Measurements from ENCODE around the gene ITGA11.

Gene ITGA11

DNA sequence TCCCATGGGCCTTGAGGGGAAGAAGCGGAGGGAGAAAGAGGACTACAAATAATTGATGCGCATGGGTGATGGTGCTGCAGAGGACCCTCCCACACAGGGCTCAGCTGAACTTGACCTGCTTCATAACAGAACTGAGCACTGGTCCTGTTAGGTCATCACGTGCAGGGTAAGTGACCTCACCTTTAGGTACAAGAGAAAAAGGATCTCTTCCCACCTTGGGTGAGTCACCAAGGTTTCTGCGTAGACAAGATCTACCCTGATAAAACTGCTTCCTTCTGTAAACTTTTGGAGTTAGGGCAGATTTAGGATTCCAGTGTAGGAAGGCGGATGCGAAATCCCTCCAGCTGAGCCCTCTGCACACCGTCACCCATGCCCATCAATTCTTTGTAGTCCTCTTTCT, 87.4 kb downstream of the ITGA11 start:
- POLR2A ChIA-PET (ENCODE audit: low non-redundant PET) = no interaction called here
- peak; percentile 20 for DNase-seq (ENCODE audit: low spot score)
- H3K27ac ChIP-seq = peak overlapping the region; percentile 88
- TF ChIP-seq, protein P1, sequence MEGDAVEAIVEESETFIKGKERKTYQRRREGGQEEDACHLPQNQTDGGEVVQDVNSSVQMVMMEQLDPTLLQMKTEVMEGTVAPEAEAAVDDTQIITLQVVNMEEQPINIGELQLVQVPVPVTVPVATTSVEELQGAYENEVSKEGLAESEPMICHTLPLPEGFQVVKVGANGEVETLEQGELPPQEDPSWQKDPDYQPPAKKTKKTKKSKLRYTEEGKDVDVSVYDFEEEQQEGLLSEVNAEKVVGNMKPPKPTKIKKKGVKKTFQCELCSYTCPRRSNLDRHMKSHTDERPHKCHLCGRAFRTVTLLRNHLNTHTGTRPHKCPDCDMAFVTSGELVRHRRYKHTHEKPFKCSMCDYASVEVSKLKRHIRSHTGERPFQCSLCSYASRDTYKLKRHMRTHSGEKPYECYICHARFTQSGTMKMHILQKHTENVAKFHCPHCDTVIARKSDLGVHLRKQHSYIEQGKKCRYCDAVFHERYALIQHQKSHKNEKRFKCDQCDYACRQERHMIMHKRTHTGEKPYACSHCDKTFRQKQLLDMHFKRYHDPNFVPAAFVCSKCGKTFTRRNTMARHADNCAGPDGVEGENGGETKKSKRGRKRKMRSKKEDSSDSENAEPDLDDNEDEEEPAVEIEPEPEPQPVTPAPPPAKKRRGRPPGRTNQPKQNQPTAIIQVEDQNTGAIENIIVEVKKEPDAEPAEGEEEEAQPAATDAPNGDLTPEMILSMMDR (conservative IDR thresholded peaks at IDR 0.05; ENCODE audit: low read depth) = no peak
- CTCF ChIA-PET = interaction anchor here (0.6 kb wide), 1 partner anchor 146 kb away, joined by 4 read pairs; no protein-coding TSS in a partner anchor

DNA sequence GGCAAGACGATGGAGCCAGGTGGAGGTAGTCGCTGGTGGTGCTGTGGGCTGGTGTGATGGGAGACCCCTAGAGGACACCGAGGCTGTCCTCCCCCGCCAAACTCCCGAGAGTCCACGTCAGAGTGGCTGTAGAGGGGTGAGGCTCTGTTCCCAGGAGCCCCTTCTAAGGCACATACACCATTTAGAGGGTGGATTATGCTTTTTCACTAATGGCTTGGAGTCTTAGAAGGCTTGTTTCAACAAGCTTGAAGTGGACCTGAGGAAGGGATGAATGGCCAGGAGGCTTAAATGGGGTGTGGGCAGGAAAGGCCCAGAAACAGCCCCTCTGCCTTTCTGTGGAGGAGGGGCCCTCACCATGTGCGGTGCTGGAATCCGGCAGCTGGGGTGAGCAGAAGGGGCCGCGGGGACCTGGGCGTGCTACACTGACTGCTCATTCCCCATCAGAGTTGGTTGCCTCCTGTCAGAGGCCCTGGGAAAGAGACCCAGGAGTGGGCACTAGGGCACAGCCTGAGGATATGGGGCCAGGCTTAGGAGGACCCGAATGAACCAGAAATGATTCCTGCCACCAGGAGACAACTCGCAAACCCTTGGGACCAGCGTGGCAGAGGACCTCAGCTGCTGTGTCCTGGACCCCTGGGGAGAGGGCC, 88.3 kb downstream of the ITGA11 start:
- ChIA-PET POLR2A (ENCODE audit: low non-redundant PET) (no interaction called here), CTCF (interaction anchor here (0.6 to 1.2 kb wide), 2 partner anchors 37 to 147 kb away, joined by 4 to 7 read pairs; no protein-coding TSS in a partner anchor)
- TF ChIP-seq, protein P1 (conservative IDR thresholded peaks at IDR 0.05; ENCODE audit: low read depth) = no peak
- DNase-seq (ENCODE audit: low spot score) = no peak
- H3K27ac ChIP-seq = peak overlapping the region; percentile 88

DNA sequence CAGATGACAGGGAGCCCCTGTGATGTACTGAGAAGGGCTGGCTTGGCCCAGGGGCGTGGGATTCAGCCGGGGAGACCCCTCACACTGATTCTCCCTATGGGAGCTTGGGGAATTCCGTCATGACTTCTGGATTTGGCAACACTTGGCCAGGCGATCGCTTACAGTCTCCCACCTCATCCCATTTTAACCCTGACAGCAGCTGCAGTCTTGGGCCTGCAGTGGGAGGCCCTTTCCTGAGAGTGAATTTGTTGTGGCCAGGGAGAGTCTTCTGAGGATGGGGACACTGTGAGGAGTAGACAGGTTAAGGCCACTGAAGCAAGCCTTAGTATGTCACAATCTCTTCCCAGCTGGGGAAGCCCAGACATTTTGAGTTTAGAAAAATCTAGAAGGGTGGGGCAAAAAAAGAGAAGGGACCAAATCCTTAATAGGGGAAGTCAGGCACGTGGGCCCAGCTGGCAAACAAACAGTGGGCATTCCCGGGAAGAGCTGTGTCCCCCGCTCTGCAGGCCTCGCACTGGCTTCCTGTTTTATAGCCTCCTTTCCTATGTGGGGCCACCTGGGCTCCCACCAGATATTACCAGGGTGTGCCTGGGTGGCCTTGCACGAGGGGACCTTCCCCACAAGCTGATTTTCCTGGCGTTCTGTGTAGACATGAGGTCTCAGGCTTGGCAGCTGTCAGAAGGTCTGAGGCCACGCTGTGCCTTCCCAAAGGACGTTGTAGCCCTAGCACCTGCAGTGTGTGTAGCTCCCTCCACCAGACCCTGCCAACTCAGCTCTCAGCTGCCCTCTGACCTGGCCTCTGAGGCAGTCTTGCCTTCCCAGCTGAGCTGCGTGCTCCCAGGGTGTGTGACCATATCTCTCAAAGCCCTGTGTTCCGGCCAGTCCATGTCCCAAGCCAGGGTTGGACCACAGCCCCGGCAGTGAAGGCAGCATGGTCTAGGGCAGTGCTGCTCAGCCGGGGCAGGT, 89.9 kb downstream of the ITGA11 start:
- ChIA-PET POLR2A (ENCODE audit: low non-redundant PET) (no interaction called here), CTCF (interaction anchor here (0.6 to 0.7 kb wide), 2 partner anchors 19 to 768 kb away, joined by 3 to 5 read pairs; no protein-coding TSS in a partner anchor)
- TF ChIP-seq, protein P1 (conservative IDR thresholded peaks at IDR 0.05; ENCODE audit: low read depth) = no peak
- no peak for DNase-seq (ENCODE audit: low spot score)
- peak overlapping the region; percentile 88 for H3K27ac ChIP-seq

DNA sequence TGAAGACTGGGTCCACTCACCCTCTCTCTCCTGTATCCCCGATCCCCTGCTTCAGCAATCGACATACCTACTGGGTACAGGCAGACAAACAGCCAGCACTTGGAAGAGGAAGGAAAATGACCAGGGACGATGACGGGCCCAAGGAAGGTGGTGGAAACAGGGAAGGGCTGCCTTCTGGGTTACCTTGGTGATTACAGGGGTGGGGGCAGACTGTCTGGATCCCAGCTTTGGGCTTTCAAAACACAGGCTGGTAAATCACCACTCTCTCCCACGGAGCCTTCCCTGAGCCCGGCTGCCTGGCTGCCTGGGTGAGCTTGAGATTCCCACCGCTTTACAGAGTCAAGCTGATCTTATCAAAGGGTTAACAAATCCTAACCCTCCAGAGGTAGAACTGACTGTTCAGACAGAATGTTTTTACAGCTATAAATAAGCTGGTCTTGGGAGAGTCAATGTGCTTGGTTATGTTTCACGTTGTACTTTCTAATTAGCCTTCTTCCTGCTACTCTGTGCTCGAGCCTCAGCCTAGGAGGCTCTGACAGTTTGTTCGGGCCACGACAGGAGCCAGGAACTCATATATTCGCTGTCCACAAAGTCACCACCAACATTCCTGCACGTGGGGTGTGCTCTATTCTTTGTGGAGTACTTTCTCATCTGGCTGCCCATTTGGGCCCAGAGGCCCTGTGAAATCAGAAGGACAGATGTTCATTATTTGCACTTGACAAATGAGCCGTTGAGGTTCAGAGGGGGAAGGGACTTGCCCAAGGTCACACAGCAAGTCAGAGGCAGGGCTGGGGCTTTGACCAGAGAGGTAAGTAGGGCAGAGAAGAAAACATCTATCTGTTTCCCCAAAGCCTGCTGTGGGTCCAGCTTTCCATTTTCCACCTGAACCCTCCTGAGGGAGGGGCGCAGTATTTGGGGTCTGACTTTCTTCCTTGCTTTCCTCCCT, 91.0 kb downstream of the ITGA11 start:
- CTCF ChIA-PET = interaction anchor here (0.6 kb wide), 1 partner anchor 43 kb away, joined by 3 read pairs; no protein-coding TSS in a partner anchor
- POLR2A ChIA-PET (ENCODE audit: low non-redundant PET) = no interaction called here
- TF ChIP-seq, protein P1 (conservative IDR thresholded peaks at IDR 0.05; ENCODE audit: low read depth) = no peak
- no peak overlapping the region for H3K27ac ChIP-seq
- DNase-seq (ENCODE audit: low spot score) = no peak

DNA sequence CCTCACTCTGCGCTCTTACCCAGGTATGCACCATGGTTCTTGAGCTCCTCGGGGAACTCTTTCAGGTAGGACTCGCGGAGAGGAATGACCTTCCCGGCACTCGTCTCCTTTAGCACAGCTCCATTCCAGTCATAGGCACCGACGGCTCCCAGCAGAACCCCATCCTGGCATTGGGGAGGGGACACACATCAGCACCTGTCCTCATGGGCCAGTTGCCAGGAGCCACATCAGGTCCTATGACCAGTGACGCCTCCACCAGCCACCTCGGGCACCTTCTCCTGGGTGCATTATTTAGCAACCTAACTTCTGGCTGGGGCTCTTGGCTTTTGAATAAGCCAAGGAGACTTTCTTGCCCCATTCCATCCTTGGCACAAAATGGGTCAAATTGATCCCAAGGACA, 92.5 kb downstream of the ITGA11 start:
- no peak for DNase-seq (ENCODE audit: low spot score)
- CTCF ChIA-PET = no interaction called here
- POLR2A ChIA-PET (ENCODE audit: low non-redundant PET) = no interaction called here
- TF ChIP-seq, protein P1 (conservative IDR thresholded peaks at IDR 0.05; ENCODE audit: low read depth) = no peak
- H3K27ac ChIP-seq = no peak overlapping the region

Measured in RWPE1 (cell line).